NOMO-1 (cell line): ENCODE data around the gene EIF5A.

ENCODE experiments used
- DNase-seq, 2 experiments: peaks; one replicate each; lab custom pipeline; 2025; ENCODE audit not compliant: unreplicated experiment in 2 of 2; lab: John Stamatoyannopoulos, UW

The EIF5A gene

GRCh38 chr17:7352910-7353635 lies 45.6 kb downstream of the EIF5A start:
- no peak for DNase-seq

GRCh38 chr17:7354262-7354843 lies 46.9 kb downstream of the EIF5A start:
- no peak for DNase-seq

GRCh38 chr17:7355053-7355452 lies 47.6 kb downstream of the EIF5A start, which contains the start of gene TMEM95:
TMEM95 (plus strand) TSS chr17:7355156; CDS start chr17:7355205, 49 bp downstream.
- no peak for DNase-seq

GRCh38 chr17:7355573-7355972 lies 48.1 kb downstream of the EIF5A start:
- no peak for DNase-seq

- peak; percentile 54 to 56 for DNase-seq
Observed at GRCh38 chr17:7356072-7356549, 48.7 kb downstream of the EIF5A start.

GRCh38 chr17:7356756-7357155 lies 49.3 kb downstream of the EIF5A start:
- DNase-seq, result no peak

- DNase-seq, result no peak
Observed at GRCh38 chr17:7357381-7357780, 50.0 kb downstream of the EIF5A start.

GRCh38 chr17:7361906-7362305 lies 54.5 kb downstream of the EIF5A start:
- no peak for DNase-seq
